GM19043 (cell line): Measurements from ENCODE around the gene UNKL.
"Not testable (repeated sequence)": the region's sequence is repeated elsewhere in the genome, so short reads cannot be mapped to it uniquely, and the experiment has no call there.

Source experiments
- ATAC-seq: cut with Tn5 transposase; IDR thresholded peaks from one replicate; pipeline ENCODE4 v1.9.1; 2021; ENCODE audit warnings: low read depth; ENCODE audit not compliant: unreplicated experiment

Gene UNKL

DNA sequence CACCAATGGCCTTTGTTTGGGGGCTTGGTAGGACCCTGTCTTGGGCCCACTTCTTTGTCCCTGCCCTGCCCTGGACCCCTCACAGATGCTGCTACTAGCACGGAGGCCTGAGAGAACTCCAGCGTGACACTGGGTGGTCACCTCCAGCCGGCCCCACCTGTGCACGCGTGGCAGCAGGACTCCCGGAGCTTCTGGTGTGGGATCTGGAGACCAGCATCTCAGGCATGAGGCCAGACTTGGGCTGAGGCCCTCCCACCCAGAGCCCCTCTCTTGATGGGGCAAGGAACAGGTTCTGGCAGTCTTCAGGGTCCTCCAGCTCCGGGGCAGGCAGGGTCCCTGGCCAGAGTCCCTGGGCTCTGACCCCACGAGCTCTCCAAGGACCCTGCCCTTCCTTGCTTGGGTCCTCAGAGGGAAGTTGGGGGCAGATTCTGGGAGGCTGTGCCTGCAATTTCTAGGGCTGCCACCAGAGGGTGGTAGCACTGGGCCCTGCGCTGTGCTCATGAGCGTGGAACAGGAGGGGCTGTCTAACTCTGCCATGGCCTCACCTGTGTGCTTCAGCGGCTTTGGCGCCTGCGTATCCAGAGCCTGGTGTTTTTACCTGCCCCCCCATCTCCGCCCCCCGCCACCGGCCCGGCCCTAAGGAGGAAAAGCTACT lies 84.1 kb downstream of the UNKL start:
- ATAC-seq = no peak

GRCh38 chr16:1328961-1329360 lies 85.5 kb downstream of the UNKL start:
- ATAC-seq = not testable (repeated sequence)

GRCh38 chr16:1328136-1328535 lies 86.4 kb downstream of the UNKL start:
- not testable (repeated sequence) for ATAC-seq

DNA sequence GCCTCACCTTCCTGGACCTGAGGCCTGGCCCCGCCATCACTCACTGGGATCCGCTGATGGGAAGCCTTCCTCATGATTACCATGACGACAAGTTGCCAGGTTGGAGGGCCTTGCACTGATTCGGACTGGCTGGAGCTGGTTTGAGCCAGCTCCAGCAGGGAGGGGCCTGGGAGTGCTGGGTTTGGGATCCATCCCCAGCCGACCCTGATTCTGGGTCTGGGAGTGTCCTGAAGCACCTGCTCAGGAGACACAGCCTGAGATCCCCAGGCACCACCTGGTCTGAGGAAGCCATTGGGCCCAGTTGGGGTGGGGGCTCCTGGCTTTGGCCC lies 86.9 kb downstream of the UNKL start:
- no peak for ATAC-seq

DNA sequence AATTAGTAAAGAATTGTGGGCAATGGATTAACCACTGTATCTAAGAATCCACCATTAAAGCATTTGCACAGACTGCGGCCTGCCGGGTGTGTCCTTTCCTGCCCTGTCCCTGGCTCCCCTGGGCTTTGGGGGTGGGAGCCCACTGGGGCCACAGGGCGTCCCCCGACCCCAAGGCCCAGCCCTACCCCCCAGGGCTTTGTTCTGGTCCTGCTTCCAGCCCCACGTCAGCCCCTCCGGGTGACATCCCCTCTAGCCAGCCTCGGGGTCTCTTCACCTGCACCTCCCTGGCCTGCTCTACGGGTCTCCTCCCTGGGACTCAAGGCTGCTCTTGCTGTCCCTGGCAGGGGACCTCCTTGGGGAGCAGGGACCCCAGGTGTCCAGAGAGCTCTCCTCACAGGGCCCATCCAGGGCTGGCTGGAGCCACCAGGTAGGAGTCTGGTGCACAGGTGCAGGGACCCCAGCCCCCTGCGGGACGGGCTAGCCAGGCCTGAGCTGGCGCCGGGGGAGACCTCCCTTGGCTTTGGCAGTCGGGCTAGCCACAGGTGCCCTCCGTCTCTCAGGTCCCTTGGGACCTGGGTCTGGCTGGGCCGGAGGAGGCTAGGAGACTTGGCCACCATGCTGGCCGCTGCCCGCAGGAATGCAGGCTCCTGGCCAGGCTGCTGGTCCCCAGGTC lies 87.4 kb downstream of the UNKL start:
- ATAC-seq = no peak

DNA sequence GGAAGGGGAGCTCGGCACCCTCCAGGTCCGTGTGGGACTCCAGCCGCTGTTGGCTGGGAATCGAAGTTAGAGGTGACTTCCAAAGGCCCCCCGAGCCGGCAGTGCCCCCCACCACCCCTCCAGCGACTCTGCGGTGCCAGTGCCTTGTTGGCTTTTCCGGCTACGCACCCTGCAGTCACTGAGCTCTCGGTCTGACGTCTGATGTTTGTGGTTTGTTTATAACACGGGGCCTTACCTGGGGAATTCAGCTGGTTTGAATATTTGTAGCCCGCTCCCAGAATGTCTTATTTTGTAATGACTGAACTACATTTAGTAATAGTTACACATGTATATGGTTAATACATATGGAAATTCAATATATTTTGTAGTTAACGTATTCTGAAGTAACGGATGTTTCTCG lies 88.1 kb downstream of the UNKL start:
- no peak for ATAC-seq

DNA sequence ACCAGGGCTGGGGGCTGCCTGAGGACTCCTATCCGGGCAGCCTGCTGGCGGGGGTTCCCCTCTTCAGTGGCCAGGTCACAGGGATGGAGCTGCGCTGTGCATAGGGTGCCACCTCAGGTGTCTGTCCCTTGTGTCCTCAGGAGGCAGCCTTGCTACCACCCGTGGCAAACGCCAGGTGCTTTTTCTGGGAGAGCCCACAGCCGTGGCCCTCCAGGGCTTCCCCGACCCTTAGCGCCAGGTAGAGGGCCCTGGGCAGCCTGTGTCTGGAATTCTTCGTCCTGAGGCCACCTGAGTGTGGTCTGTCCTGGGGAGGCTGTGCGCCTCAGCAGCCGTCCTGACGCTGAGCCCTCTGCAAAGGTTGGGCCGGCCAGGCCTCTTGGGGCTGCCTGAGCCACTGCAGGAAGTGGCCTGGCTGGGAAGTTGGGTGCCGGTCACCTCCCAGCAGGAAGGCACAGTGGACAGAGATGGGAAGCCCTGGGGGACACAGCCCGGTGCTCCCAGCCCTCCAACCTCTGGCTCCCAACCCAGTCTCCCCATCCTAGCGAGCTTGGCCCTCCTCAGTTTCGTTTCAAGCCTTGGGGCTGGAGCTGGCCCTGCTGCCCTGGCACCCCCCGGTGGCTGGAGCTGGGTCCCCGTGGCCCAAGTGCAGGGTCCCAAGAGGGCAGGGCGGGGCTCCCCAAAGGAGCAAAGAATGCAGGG lies 88.7 kb downstream of the UNKL start:
- no peak for ATAC-seq

DNA sequence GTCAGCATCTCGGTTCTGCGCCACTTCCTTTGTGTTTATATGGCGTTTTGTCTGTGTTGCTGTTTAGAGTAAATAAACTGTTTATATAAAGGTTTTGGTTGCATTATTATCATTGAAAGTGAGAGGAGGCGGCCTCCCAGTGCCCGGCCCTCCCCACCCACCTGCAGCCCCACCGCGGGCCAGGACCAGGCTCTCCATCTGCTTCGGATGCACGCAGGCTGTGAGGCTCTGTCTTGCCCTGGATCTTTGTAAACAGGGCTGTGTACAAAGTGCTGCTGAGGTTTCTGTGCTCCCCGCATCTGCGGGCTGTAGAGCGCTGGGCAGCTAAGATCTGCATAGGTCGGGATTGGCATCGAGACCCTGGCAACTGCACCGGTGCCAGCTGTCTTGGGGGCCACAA lies 89.2 kb downstream of the UNKL start:
- ATAC-seq = no peak

- ATAC-seq = no peak
These were observed 90.1 kb downstream of the UNKL start for GRCh38 chr16:1324286-1324826.

- no peak for ATAC-seq
These were observed 90.9 kb downstream of the UNKL start for GRCh38 chr16:1323296-1324239.

GRCh38 chr16:1322407-1322806 lies 92.1 kb downstream of the UNKL start:
- ATAC-seq = no peak

- ATAC-seq = no peak
These were observed 93.8 kb downstream of the UNKL start for GRCh38 chr16:1320658-1321240.

GRCh38 chr16:1320097-1320496 lies 94.4 kb downstream of the UNKL start:
- no peak for ATAC-seq

- ATAC-seq = no peak
These were observed 95.5 kb downstream of the UNKL start for GRCh38 chr16:1319041-1319440.

GRCh38 chr16:1318268-1318545 lies 96.3 kb downstream of the UNKL start:
- no peak for ATAC-seq

DNA sequence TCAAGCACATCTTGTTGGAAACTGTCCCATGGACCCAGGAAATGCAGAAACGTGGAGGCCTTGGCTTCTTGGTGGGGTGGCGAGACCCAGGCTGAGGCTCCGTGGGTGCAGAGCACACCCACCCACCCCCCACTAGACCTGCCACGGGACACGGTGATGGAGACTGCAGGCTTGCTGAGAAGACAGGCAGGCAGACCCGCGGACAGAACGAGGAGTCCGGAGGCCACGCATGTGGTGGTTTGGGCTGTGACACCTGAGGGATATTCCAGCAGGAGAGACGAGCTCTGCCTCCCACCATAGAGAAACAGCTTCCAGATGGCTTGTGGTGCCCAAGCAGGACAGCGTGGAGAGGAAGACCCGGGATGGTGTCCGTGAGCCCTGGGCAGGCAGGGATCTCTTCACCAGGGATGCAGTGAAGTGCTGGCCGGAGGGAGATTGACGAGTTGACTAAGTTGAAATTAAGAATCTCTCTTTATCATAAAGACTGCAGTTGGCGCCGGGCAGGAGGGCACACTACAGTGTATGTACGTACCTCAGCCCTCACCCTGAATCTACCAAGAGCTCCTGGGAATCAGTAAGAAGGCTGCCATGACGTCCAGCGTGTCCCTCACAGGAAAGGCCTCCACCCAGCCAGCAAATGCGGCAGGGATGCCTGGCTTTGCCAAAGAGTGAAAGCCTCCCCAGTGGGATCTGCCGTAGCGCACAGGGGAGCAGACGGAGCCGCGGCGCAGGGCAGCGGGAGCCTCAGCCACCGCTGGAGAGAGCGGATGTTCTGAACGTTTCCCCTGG lies 96.8 kb downstream of the UNKL start:
- no peak for ATAC-seq

DNA sequence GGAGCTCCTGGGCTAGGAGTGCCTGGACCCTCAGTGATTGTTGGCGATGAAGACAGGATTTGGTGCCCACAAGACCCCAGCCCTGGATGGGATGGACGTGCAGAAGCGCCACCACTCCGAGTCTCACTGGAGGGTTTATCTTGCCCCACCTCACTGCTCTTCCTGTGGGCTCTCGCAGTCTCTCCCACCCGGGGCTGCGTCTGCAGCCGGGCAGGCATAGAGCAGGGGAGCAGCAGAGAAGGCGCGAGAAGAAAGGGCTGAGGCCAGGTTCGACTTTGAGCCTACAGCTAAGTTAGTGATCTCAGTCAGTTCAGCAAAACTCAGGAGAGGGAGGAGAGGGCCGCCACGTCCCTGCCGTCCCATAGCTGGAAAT lies 98.5 kb downstream of the UNKL start:
- no peak for ATAC-seq

DNA sequence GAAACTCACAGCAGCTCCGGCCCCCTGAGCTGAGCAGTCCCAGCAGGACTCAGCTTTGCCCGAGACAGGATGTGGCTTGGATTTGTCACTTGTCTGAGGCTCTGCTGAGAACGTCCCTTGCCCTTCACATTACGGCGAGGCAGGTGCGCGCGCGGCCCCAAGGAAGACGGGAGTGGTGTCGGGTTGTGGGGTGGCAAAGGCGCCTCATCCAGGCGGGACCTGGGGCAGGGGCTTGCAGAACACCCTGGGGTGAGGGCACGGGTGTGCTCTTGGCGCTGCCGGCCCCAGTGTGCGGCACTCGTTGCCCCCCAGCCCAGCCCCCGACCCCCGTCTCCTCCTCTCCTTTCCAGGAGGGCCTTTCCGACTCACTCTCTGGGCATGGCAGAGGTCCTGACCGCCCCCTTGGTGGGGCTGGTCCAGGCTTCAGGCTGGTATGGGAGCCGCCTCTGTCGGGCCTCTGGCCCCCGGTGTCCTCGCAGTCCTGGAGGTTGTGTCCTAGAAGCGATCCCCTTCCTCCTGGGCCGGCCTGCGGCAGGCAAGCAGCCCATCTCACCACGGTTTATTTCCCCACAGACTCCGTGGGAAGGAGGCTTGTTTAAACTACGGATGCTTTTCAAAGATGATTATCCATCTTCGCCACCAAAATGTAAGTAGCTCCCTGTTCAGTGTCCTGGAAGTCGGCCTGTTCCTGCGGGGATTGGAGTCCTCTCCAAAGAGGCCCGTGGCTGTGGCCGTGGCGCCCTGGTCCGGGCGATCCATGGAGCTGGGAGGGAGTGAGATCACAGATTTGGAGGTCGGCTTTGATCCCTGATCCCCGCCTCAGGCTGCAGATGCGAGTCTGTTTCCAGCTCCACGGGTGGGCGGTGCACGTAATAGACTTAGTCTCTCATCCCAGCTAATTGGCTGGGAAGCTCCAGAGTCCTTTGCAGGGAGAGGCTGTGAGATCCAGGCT lies 99.1 kb downstream of the UNKL start:
- ATAC-seq = no peak
